CD4-positive, alpha-beta T cell treated with Interferon alpha-2 for 1 hour (primary cell): Measurements from ENCODE around the gene ATAD3A.
"Not testable (repeated sequence)": the region's sequence is repeated elsewhere in the genome, so short reads cannot be mapped to it uniquely, and the experiment has no call there.

Experiments used
- DNase-seq, 2 donors: peaks; one replicate each; pipeline ENCODE4 v3.0.0-alpha.2; 2020 to 2022

ATAD3A gene

DNA sequence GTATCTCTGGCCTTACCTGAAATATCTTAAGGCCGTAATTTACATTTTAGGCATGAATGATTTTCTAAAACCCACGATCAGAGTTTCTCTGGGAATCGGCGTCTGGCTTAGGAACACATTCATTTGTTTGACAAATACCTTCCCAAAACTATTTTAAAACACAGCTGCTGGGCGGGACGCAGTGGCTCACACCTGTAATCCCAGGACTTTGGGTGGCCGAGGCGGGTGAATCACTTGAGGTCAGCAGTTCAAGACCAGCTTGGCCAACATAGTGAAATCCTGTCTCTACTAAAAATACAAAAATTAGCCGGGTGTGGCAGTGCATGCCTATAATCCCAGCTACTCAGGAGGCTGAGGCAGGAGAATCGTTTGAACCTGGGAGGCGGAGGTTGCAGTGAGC lies 45.0 kb downstream of the ATAD3A start:
- DNase-seq: not testable (repeated sequence)

DNA sequence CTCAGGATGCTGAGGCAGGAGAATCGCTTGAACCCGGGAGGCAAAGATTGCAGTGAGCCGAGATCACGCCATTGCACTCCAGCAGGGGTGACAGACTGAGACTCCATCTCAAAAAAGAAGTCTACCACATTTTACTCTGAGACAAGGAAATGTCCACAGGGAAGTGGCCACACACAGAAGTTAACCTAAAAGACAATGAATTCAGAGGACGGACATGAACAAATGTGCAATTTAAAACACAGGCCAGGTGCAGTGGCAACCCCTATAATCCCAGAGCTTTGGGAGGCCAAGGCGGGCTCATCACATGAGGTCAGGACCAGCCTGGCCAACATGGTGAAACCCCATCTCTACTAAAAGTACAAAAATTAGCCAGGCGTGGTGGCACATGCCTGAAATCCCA lies 45.7 kb downstream of the ATAD3A start:
- not testable (repeated sequence) for DNase-seq

DNA sequence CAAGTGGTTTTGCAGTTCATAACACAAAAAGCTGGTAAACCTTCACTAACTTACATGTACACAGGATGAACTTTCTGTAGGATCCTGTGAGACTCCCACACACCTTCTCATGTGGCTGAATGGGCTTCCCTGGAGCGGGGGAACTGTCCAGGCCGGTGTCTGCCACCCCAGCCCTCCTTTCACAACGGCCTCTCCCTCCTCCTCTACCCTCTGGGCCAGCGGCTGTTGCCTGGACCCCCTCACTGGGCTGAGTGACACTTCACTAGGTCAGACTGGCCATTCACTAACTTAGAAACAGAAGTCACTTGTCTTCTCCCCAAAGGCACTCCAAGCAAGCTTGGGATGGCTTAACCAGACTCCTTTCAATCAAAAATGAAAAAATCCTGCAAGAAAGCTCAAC lies 46.6 kb downstream of the ATAD3A start:
- DNase-seq: no peak

DNA sequence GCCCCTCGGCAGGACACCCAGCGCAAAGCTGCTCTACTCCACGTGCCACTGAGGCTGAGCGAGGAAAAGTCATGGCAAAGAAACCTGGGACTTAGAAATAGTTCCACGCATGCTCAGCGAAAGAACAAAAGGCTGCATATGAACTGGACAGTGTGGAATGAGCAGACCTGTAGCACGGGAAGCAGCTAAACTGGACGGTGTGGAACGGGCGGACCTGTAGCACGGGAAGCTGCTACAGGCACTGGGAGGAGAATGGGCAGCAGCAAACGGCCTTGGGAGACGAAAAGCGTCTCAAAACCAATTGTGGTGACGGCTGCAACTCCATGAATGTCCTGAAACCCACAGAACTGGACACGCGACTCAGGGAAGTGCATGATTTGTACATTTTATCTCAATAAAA lies 47.1 kb downstream of the ATAD3A start:
- DNase-seq: no peak

DNA sequence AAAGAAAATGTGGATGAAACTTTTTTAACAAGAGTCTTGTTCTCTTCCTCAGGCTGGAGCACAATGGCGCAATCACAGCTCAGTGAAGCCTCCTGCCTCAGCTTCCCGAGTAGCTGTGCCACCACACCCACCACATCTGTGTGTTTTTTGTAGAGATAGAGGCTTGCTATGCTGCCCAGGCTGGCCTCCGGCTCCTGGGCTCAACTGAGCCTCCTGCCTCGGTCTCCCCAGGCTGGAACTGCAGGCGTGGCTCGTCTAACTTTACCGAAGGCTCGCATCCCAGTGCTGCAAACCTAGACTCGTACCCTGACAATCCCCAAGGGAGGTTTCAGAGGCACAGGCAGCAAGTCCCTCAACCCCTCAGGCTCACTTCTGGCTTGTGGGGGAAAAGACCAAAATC lies 48.2 kb downstream of the ATAD3A start:
- DNase-seq: no peak

DNA sequence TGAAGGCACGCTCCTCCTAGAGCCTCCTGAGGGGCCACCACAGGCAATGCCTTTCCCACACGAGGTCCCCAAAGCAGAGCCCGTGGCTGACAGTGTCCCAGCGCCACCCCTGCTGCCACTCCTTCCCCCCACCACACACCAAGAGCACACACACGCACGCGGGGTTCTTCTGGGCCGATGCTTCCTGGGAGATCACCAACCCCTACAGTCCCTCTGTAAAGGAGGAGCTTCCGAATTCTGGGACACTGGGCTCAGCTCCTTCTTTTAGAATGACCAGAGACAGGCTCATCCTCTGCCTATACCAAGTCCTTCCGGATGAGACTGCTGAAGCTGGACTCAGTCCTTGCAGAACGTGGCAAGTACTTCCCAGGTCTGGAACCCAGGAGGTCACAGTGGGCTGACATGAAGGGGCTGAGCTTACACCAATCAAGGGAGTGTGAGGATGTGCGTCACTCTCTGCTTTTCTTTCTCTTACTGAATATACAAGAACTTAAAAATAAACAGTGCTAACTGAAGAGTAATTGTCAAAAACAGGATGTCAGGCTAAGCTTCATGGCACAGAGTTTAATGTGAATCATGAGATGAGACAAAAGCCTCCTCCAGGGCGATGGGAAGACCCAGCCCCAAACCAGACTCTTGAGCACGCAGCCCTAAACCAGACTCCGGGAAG lies 50.0 kb downstream of the ATAD3A start:
- DNase-seq: no peak

DNA sequence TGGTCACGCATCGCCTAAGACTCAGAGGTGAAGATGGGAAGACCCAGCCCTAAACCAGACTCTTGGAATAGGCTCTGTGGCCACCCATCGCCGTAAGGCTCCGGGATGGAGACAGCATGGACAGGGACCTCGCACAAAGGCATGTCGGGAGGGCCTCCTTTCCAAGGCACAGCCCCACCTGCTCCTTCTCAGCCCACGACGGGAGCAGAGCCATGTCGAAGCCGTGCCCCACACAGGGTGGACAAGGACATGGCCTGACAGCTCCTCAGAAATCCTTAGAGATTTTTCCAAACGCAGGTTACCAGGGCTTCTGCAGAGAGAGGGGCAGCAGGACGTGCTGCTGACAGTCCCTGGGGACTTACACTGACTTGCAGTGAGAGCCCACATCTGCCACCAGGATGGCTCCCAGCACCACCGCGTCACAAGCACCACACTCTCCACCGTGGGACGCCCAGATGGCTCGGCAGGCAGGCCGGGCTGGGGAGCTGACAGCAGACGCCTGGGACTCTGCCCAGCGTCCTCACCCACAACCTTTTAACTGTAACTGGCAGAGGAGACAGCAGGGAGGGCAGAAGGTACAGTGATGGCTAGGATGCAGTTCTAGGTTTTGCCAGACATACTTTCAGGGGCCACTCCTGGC lies 50.7 kb downstream of the ATAD3A start:
- DNase-seq: no peak

DNA sequence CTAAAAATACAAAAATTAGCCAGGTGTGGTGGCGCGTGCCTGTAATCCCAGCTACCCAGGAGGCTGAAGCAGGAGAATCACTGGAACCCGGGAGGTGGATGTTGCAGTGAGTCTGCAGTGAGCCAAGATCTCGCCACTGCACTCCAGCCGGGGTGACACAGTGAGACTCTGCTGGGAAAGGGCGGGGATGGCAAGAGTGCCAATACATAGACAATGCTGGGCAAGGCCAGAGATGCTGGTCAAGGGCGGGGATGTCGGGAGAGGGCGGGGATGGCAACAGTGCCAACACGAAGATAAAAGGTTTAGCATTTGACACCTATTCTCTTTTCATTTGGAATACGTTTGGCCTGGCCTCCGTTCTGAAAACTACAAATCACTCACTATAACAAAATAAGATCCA lies 51.7 kb downstream of the ATAD3A start:
- DNase-seq: no peak

DNA sequence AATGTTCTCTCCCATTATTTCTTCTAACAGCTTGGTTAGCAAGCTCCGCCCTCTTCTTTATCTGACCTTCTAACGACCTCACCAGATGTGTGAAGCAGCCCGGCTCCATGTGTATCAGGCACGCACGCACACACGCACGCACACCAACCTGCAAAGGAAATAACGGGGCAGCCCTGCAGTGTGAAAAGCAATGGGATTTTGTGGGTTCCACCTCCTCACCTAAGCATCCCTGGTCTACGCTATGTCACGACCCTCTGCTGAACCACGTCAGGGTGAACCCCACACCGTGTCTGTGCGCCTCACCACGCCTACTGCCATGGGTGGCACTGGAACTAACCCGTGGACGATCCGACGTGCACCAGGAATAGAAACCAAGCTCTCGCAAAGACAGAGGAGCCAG lies 52.3 kb downstream of the ATAD3A start:
- DNase-seq: no peak

DNA sequence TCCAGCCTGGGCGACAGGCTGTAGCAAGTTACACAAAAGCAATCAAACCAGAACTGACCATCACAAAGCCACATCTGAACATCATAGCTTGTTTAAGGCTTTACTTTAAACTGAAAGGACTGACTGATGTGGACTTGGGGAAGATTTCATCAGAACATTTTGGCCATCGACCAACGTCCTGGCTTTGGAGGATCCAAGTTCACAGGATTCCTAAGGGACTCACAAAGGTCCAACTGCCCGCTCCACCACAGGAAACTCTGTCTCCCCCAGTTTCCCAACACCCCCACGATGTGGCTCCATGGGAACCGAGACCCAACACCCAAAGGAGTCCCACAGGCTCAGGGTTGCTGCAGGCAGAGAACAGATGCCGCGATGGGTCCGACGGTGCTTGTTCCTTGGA lies 53.4 kb downstream of the ATAD3A start:
- DNase-seq: no peak

DNA sequence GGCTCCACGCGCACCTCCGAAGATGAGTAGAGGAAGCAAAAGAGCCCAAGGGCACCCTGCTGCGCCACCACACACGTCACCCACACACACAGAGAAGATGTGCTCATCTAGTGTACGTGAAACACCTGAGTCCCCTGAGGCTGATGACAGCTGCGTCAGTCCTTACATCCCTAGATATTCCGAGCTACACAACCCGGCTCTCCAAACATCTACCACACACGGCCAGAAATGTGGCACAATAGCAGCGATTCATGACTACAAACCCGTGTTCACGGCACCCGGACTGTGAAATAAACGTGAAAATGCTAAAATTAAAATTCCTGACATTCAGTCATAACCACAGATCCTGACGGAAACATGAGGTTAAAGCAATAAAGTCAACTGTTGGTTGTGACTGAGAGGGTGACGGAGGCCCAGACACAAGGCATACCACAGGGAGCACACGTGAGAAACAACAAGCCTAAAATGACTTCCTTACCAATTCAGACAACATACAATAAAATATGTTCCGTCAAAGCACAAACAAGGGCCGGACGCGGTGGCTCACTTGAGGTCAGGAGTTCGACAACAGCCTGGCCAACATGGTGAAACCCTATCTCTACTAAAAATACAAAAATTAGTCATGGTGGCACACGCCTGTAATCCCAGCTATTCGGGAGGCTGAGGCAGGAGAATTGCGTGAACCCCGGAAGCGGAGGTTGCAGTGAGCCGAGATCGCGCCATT lies 55.4 kb downstream of the ATAD3A start:
- no peak for DNase-seq

DNA sequence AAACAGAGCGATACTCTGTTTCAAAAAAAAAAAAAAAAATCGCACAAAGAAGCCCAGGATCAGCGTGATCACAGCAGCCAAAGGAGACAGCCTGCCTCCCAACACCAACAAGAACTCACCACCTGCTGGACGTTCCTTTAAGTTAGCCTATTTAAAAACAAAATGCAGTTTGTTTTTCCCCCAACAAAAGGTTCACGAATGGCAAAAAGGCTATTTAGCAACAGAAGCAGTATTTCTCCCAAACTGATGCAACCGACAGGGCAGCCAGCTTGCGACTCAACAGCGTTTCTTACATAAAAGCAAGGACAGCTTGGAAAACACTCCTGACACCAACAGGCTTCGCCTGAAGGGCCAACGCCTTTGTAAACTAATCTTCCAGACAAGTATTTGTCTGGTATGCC lies 55.9 kb downstream of the ATAD3A start:
- DNase-seq: no peak

DNA sequence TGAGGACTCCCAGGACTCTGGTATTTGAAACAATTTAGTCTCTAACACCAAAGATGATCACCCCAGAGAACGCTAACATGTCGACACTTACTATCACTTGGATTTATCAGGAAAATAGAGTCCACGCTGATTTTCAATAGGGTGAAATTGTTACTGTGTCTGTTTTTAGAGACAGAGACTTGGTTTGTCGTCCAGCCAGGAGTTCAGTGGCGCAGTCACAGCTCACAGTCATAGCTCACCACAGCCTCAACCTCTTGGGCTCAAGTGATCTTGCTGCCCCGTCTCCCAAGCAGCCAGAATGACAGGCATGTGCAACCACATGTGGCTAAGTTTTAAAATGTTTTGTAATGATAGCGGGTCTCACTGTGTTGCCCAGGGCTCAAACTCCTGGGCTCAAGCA lies 57.4 kb downstream of the ATAD3A start:
- no peak for DNase-seq

DNA sequence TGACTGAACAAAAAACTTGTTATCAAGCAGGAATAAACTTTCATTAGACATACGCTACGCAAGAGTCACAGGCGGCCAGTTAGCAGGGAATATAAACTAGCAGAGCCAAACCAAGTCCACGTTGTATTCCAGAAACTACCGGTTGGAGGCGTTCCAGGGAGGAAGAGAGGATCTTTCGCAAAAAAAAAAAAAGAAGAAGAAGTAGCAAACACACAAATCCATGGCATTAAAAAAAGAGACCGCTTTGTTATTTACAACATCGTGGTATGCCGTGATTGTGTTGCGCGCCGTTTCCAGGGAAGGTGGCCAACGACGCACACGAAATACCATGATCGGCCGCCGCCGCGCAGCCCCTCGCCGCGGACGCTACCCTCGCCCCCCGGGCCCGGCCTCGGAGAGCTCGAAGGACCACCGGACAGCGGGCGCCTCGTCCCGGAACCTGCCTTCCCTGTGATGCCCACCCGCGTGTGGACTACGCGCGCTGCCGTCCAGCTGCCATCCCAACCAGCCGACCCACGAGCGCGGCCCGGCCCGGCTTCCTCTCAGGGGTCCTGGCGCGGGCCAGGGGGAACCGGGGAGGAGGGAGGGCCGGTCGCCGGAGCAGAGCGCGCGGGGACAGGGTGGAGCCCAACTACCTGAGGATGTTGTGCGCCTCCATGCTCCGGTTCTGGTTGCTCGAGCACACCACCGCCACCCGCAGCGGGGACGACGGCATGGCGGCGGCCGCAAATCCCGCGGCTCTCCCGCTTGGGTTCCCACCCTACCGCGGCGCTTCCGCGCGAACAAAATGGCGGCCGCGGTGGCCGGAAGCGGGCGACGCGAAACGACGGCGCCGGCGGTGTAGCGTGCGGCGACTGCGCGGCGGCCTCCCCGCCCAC lies 62.1 kb downstream of the ATAD3A start:
- peak; percentile 68 to 83 for DNase-seq

DNA sequence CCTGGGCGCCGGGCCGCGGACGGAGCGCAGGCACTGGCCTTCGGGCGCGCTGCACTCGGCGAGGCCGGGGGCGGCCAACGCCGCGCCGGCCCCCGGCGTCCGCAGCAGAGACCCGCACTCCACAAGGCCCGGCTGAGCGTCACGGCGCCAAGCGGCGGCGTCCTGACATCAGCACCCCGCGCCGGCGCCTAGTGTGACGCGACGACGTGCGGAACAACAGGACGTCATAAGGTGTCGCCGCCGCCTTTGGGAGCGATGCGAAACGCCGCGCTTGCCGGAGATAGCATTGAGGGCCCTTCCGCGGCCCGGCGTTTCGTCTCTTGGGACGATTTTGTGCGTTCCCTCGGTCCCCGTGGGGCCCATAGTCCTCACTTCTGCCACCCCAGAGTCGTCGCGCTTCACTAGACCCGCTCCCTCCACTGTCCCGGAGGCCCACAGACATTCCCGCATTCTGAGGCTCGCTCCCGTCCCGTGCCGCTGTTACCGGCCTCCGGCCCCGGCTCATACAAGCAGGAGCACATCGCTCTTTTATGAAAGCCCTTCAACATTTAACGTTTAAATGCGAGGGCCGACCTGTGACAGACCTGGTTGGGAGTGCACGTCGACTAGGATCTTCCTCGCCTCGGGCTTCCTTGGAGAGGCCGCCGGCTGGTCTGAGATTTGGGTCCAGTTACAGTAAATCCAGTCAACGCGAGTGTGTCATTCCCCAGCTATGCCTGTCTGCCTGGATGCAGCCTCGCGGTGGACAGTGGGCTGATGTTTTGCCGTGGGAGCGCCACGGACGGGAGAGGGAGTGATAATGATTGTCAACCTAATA lies 63.0 kb downstream of the ATAD3A start, which contains the start of gene SSU72:
SSU72 (minus strand) TSS at position 143 of the 817 bp plus-strand sequence. CDS start 306 bp downstream, outside the sequence.
- DNase-seq: peak; percentile 90 to 94

DNA sequence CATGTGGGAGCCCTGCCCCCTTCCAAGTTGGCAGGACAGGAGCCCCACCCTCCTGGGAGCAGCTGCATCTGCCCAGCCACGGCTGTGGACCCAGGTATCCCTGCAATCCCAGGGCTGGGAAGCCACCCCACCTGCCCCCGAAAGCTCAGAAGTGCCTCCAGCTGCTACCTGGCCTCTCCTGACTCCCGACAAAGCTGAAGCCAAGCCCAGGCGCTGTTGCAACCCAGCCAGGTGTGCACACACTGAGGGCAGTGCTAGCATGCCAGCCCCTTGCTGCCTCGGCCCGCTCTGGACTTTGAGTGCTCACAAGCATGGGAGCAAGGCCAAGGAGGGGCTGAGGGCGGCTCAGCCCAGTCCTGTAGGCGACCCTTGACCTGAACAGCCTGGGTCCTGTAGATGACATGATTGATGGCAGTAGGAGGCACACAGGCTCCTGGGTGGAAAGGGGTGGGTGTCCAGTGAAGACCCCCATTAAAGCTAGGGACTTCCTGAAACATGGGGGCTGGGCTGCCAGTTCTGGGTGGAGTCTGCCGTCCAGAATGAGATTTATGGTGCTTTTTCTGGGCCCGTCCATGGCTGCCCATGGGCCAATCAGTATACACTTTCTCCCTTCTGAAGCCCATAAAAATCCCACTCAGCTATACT lies 65.5 kb downstream of the ATAD3A start:
- no peak for DNase-seq

DNA sequence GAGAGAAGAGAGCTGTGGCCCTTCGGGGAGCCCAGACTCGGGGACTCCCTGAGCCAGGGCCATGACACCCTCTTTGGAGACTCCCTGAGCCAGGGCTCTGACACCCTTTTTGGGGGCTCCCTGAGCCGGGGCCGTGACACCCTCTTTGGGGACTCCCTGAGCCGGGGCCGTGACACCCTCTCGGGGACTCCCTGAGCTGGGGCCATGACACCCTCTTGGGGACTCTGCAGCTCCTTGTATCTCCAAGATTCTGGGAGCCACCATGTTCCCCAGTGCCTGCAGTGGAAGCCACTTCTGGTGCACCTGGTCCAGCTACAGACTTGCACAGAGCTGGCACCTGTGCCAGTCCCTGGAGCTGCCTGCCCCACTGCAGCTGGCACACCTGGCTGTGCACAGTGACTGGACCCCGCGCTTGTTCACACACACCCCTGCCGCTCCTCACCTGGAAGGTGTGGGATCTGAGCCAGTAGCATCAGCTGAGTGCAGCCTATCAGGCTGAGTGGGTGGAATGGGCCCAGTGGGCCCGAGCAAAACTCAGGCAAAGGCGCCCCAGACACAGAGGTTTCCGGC lies 66.5 kb downstream of the ATAD3A start:
- DNase-seq: no peak

DNA sequence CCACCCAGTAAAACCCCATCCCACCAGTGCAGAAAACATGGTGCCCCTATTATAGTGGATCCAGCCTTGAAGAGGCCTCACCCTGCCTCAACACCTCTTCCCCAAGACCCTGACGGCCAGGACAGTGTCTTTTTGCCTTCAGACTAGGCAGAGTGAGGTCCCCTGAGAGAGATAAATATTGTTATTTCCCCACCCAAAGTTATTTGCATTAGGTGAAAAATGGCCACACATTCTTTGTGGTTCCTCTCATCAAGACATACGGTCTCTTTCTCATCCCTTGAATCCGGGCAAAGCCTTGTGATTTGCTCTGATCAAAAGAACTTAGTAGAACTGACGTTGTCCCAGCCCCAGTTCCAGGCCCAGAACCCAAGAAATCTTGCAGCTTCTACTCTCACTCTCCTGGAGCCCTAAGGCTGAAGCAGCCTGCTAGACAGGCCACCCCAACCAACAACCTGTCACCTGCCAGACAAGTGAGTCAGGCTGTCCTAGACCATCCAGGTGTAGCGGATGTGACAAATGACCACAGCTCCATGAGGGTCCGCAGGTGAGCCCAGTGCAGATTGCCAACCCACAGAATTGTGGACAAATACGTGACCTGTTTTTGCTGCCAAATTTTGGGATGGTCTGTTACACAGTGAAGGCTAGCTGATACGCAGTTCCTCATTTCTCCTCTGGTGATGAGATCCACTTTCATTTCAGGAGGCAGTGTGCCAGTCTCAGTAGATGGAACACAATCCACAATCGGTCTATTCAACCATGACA lies 70.8 kb downstream of the ATAD3A start:
- no peak for DNase-seq

DNA sequence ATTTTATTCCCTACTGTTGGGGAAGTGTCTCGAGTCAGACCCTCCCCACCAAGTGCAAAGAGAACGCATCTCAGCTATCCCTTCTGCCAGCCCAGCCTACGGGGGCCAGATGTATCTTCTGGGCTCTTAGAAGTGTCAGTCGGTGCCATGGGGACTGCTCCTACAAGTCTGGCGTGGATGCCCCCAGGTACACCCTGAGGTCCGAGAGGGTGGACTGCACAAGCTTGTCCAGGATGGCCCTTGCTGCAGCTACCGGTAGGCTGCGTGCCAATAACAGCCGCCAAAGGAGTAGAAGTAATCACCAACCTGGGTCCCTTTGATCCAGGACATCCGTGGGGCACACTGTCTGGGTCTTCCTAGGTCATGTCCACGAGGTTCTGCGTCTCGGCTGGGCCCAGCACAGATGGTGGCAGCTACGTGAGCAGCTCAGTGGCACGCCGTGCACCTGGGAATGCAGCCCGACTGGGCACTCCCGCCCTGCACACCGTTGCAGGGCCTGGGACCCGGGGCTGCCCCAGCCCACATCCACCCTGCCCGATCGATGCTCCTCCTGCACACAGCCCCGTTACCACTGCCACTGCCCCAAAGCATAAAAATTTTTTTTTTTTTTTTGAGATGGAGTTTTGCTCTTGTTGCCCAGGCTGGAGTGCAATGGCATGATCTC lies 71.5 kb downstream of the ATAD3A start:
- DNase-seq: no peak
